Dermis blood vessel endothelial cell (primary cell): ENCODE measurements around the gene DUSP6. TPM values are rescaled to one million over a fixed set of nuclear protein-coding genes. Genes with fewer than 3 reads are reported as not detected.
A peak's percentile ranks its signal among the peaks of the same experiment; 100 is the strongest.

Source experiments
- DNase-seq: peaks from one replicate; pipeline ENCODE4 v3.0.0; 2010
- total RNA-seq: library from RNA; depleted of rRNA; stranded (reverse); fragments of >200 nt; gene quantifications from 2 replicates; pipeline ENCODE4 v1.2.3, GENCODE V29; 2014

Gene DUSP6
- 309 and 317 TPM in 2 replicates for total RNA-seq

GRCh38 chr12:89352492-89353187 lies at the start of gene DUSP6:
Gene DUSP6 (minus strand): TSS chr12:89352501. CDS start chr12:89352039, 462 bp downstream.
- peak; percentile 99 for DNase-seq

GRCh38 chr12:89401433-89402058 lies 49.2 kb upstream of the DUSP6 start:
- no peak for DNase-seq

- DNase-seq: no peak
Measured at GRCh38 chr12:89400415-89400814, 48.1 kb upstream of the DUSP6 start.

- no peak for DNase-seq
Measured at GRCh38 chr12:89395712-89396111, 43.4 kb upstream of the DUSP6 start.

GRCh38 chr12:89393551-89394121 lies 41.3 kb upstream of the DUSP6 start:
- DNase-seq: no peak

- DNase-seq: no peak
Measured at GRCh38 chr12:89392391-89392790, 40.1 kb upstream of the DUSP6 start.

GRCh38 chr12:89391726-89392336 lies 39.5 kb upstream of the DUSP6 start:
- no peak for DNase-seq

- peak; percentile 55 for DNase-seq
Measured at GRCh38 chr12:89390802-89391673, 38.7 kb upstream of the DUSP6 start.

GRCh38 chr12:89389755-89390661 lies 37.7 kb upstream of the DUSP6 start:
- peak; percentile 90 for DNase-seq

GRCh38 chr12:89386138-89386537 lies 33.8 kb upstream of the DUSP6 start:
- no peak for DNase-seq

GRCh38 chr12:89384807-89385206 lies 32.5 kb upstream of the DUSP6 start:
- DNase-seq: no peak

GRCh38 chr12:89384050-89384758 lies 31.9 kb upstream of the DUSP6 start:
- peak; percentile 53 for DNase-seq

- no peak for DNase-seq
Measured at GRCh38 chr12:89383235-89384049, 31.1 kb upstream of the DUSP6 start.

- no peak for DNase-seq
Measured at GRCh38 chr12:89382328-89382727, 30.0 kb upstream of the DUSP6 start.

- DNase-seq: no peak
Measured at GRCh38 chr12:89379839-89380467, 27.7 kb upstream of the DUSP6 start.

GRCh38 chr12:89379148-89379838 lies 27.0 kb upstream of the DUSP6 start:
- DNase-seq: no peak

- no peak for DNase-seq
Measured at GRCh38 chr12:89376844-89377243, 24.5 kb upstream of the DUSP6 start.

- no peak for DNase-seq
Measured at GRCh38 chr12:89376202-89376529, 23.9 kb upstream of the DUSP6 start.
